A549 (cell line): Measurements from ENCODE around the gene PER1. TPM values are rescaled to one million over a fixed set of nuclear protein-coding genes. Genes with fewer than 3 reads are reported as not detected.

ENCODE experiments used
- ATAC-seq, 2 experiments: fragments of 200-7000 bp in 1 of 2; fragments of >200 bp in 1 of 2; cut with Nextera tagmentation in 1 of 2; cut with Tn5 transposase in 1 of 2; 3 replicates each; pipeline versions ENCODE4 v1.8.0 to v1.9.1; 2018 to 2020; ENCODE audit warnings: mild to moderate bottlenecking in 1 of 2, moderate library complexity in 1 of 2
- CTCF ChIA-PET: fragments of 300-600 bp; sonication (Branson Sonifier 250); formaldehyde crosslinking; extraction: SDS; loops from one replicate; lab custom pipeline; 2021; ENCODE audit warnings: antibody characterized with exemption, inconsistent platforms; lab: Yijun Ruan, JAX
- POLR2A ChIA-PET: fragments of 350-600 bp; formaldehyde crosslinking; extraction: SDS; loops from one replicate; lab custom pipeline; 2021; ENCODE audit warnings: antibody characterized with exemption, inconsistent platforms; lab: Yijun Ruan, JAX
- DNase-seq, 2 experiments: peaks; one replicate each; pipeline versions ENCODE4 v3.0.0 to v3.0.0-alpha.2; 2011 to 2016; ENCODE audit warnings: low read depth in 1 of 2, low spot score in 1 of 2
- FAIRE-seq: peaks from 2 replicates; lab custom pipeline; 2011; peaks lifted over from hg19 to GRCh38; lab: Jason Lieb, UNC
- H3K27ac ChIP-seq, 2 experiments: fragments of >200 bp; sonication (Bioruptor Twin); formaldehyde crosslinking; 3 replicates each; pipeline ENCODE4 v1.5.1; 2016 to 2017
- H3K4me1 ChIP-seq: fragments of >200 bp; sonication (Bioruptor Twin); formaldehyde crosslinking; 3 replicates; pipeline ENCODE4 v1.6.1; 2016
- H3K4me2 ChIP-seq: fragments of >200 bp; sonication (Bioruptor Twin); formaldehyde crosslinking; 3 replicates; pipeline ENCODE4 v1.6.1; 2016
- H3K4me3 ChIP-seq: fragments of >200 bp; sonication (Bioruptor Twin); formaldehyde crosslinking; 3 replicates; pipeline ENCODE4 v1.5.1; 2016
- H3K9me3 ChIP-seq: fragments of >200 bp; sonication (Bioruptor Twin); formaldehyde crosslinking; 3 replicates; pipeline ENCODE4 v1.6.1; 2016
- BCL3 ChIP-seq: fragments of >200 bp; sonication (Bioruptor Twin); formaldehyde crosslinking; IDR thresholded peaks from 3 replicates; pipeline ENCODE4 v1.6.1; 2016
- BHLHE40 ChIP-seq: IDR thresholded peaks from 2 replicates; pipeline ENCODE4 v1.6.1; 2012; ENCODE audit warnings: low read depth, low read length, inconsistent platforms
- CBX8 ChIP-seq: fragments of 200-600 bp; sonication (generic); IDR thresholded peaks from 2 replicates; pipeline ENCODE4 v1.6.1; 2016
- CEBPB ChIP-seq, 2 experiments: fragments of >200 bp in 1 of 2; sonication (Bioruptor Twin) in 1 of 2; formaldehyde crosslinking in 1 of 2; IDR thresholded peaks; 2 replicates each; pipeline ENCODE4 v1.6.1; 2012 to 2016
- EHF ChIP-seq: fragments of 250-450 bp; sonication (Bioruptor Pico); IDR thresholded peaks from 2 replicates; pipeline ENCODE4 v1.5.0; 2020; ENCODE audit warnings: mild to moderate bottlenecking
- EHMT2 ChIP-seq: fragments of 200-600 bp; sonication (generic); IDR thresholded peaks from 2 replicates; pipeline ENCODE4 v1.6.1; 2016; ENCODE audit warnings: antibody characterized with exemption, low read depth, mild to moderate bottlenecking, moderate library complexity
- EP300 ChIP-seq, 2 experiments: fragments of >200 bp; sonication (Bioruptor Twin); formaldehyde crosslinking; IDR thresholded peaks; 2 replicates in 1 of 2; 3 replicates in 1 of 2; pipeline ENCODE4 v1.6.1; 2016 to 2017
- ESRRA ChIP-seq: fragments of 150-350 bp; IDR thresholded peaks from 2 replicates; pipeline ENCODE4 v1.6.1; 2014; ENCODE audit warnings: mild to moderate bottlenecking, low read length, borderline replicate concordance
- FOSL2 ChIP-seq, 2 experiments: fragments of 450-650 bp in 1 of 2; fragments of >200 bp in 1 of 2; sonication (Bioruptor Twin) in 1 of 2; formaldehyde crosslinking; IDR thresholded peaks; 2 replicates each; pipeline versions ENCODE4 v1.5.0 to v1.6.1; 2016 to 2020; ENCODE audit warnings: mild to moderate bottlenecking in 1 of 2, moderate library complexity in 1 of 2
- GATA3 ChIP-seq: IDR thresholded peaks from 2 replicates; pipeline ENCODE4 v1.6.1; 2012; ENCODE audit warnings: borderline replicate concordance
- HEYL ChIP-seq: fragments of 250-450 bp; sonication (Bioruptor Pico); IDR thresholded peaks from 2 replicates; pipeline ENCODE4 v1.8.0; 2021; ENCODE audit warnings: mild to moderate bottlenecking, moderate library complexity
- HOXA7 ChIP-seq: fragments of 250-450 bp; sonication (Bioruptor Pico); IDR thresholded peaks from 2 replicates; pipeline ENCODE4 v1.5.0; 2020; ENCODE audit warnings: mild to moderate bottlenecking, moderate library complexity
- HOXB13 ChIP-seq: fragments of 250-450 bp; sonication (Bioruptor Pico); IDR thresholded peaks from 2 replicates; pipeline ENCODE4 v1.5.0; 2020; ENCODE audit warnings: low read depth, mild to moderate bottlenecking, moderate library complexity
- HOXB5 ChIP-seq: fragments of 250-450 bp; sonication (Bioruptor Pico); IDR thresholded peaks from 2 replicates; pipeline ENCODE4 v1.5.0; 2020; ENCODE audit warnings: mild to moderate bottlenecking, moderate library complexity
- JUN ChIP-seq, 2 experiments: fragments of >200 bp; sonication (Bioruptor Twin); formaldehyde crosslinking; IDR thresholded peaks; 2 replicates in 1 of 2; 3 replicates in 1 of 2; pipeline ENCODE4 v1.6.1; 2016 to 2017
- JUNB ChIP-seq: fragments of >200 bp; sonication (Bioruptor Twin); formaldehyde crosslinking; IDR thresholded peaks from 2 replicates; pipeline ENCODE4 v1.6.1; 2016
- KDM5A ChIP-seq: fragments of 200-600 bp; sonication (generic); IDR thresholded peaks from 2 replicates; pipeline ENCODE4 v1.6.1; 2016; ENCODE audit warnings: antibody characterized with exemption, mild to moderate bottlenecking
- MAFK ChIP-seq: fragments of 450-650 bp; IDR thresholded peaks from 2 replicates; pipeline ENCODE4 v1.6.1; 2014; ENCODE audit not compliant: partially characterized antibody
- MAZ ChIP-seq: fragments of 150-350 bp; IDR thresholded peaks from 2 replicates; pipeline ENCODE4 v1.6.1; 2014; ENCODE audit warnings: antibody characterized with exemption, low read depth, low read length, borderline replicate concordance
- MYC ChIP-seq: IDR thresholded peaks from 2 replicates; pipeline ENCODE4 v1.6.1; 2012; ENCODE audit warnings: mild to moderate bottlenecking, inconsistent platforms, low read length, improper control_type of control experiment, borderline replicate concordance
- NFE2L2 ChIP-seq: fragments of 150-350 bp; conservative IDR thresholded peaks from 2 replicates; pipeline ENCODE4 v1.6.1; 2014; ENCODE audit warnings: low read length
- NPAS2 ChIP-seq: fragments of 250-450 bp; sonication (Bioruptor Pico); IDR thresholded peaks from 2 replicates; pipeline ENCODE4 v1.8.0; 2022; ENCODE audit warnings: mild to moderate bottlenecking, moderate library complexity, borderline replicate concordance
- PHF8 ChIP-seq: fragments of 200-600 bp; sonication (generic); IDR thresholded peaks from 2 replicates; pipeline ENCODE4 v1.6.1; 2016; ENCODE audit warnings: low read depth, mild to moderate bottlenecking, antibody characterized with exemption, moderate library complexity, borderline replicate concordance
- POLR2AphosphoS2 ChIP-seq: conservative IDR thresholded peaks from 2 replicates; pipeline ENCODE4 v1.6.1; 2012; ENCODE audit warnings: low read length, improper control_type of control experiment, inconsistent platforms
- REST ChIP-seq: fragments of 200-600 bp; sonication (generic); IDR thresholded peaks from 2 replicates; pipeline ENCODE4 v1.6.1; 2016; ENCODE audit warnings: antibody characterized with exemption, mild to moderate bottlenecking, moderate library complexity
- RFX5 ChIP-seq: fragments of 450-650 bp; IDR thresholded peaks from 2 replicates; pipeline ENCODE4 v1.7.1; 2014; ENCODE audit warnings: antibody characterized with exemption, mild to moderate bottlenecking, moderate library complexity
- RNF2 ChIP-seq: fragments of 200-600 bp; sonication (generic); IDR thresholded peaks from 2 replicates; pipeline ENCODE4 v1.6.1; 2016; ENCODE audit warnings: low read depth, mild to moderate bottlenecking, antibody characterized with exemption, moderate library complexity, borderline replicate concordance
- SREBF2 ChIP-seq: fragments of 450-650 bp; IDR thresholded peaks from 2 replicates; pipeline ENCODE4 v1.6.1; 2014; ENCODE audit warnings: mild to moderate bottlenecking, moderate library complexity
- TFCP2L1 ChIP-seq: fragments of 250-450 bp; sonication (Bioruptor Pico); IDR thresholded peaks from 2 replicates; pipeline ENCODE4 v1.5.0; 2021; ENCODE audit warnings: mild to moderate bottlenecking
- TP53 ChIP-seq: fragments of 250-450 bp; sonication (Bioruptor Pico); IDR thresholded peaks from 2 replicates; pipeline ENCODE4 v1.5.0; 2021; ENCODE audit warnings: mild to moderate bottlenecking, moderate library complexity
- ZC3H11A ChIP-seq: fragments of 450-650 bp; IDR thresholded peaks from 2 replicates; pipeline ENCODE4 v1.6.1; 2014; ENCODE audit warnings: antibody characterized with exemption, mild to moderate bottlenecking
- ZFP36 ChIP-seq: fragments of 450-650 bp; IDR thresholded peaks from 2 replicates; pipeline ENCODE4 v1.6.1; 2014; ENCODE audit warnings: borderline replicate concordance; ENCODE audit not compliant: partially characterized antibody
- WGBS: methylation state at CpG from one replicate; pipeline ENCODE4 v1.1.6; 2017; ENCODE audit errors: missing lambda C conversion rate; 5-methylcytosine and 5-hydroxymethylcytosine counted together
- polyA plus RNA-seq, 4 experiments: library from polyadenylated mRNA; depleted of rRNA in 3 of 4; stranded (reverse); fragments of >200 nt; fragmentation: RNase III in 1 of 4; extraction: RNeasy Plus Mini Kit Qiagen cat#74134 plus additional on column Dnase treatment in 1 of 4; gene quantifications; 2 replicates in 3 of 4; 3 replicates in 1 of 4; pipeline ENCODE4 v1.2.3, GENCODE V29; 2011 to 2017
- TF ChIP-seq, protein P1 (sequence below): IDR thresholded peaks from 2 replicates; pipeline ENCODE4 v1.6.1; 2012
- TF ChIP-seq, protein P2 (sequence below): fragments of 250-450 bp; sonication (Bioruptor Pico); IDR thresholded peaks from 2 replicates; pipeline ENCODE4 v1.5.0; 2021; ENCODE audit warnings: mild to moderate bottlenecking, moderate library complexity, borderline replicate concordance

Gene PER1
- polyA plus RNA-seq, 2 of the 4 experiments (the other 2 are of a cell fraction), result 5.5 to 8.7 TPM

DNA sequence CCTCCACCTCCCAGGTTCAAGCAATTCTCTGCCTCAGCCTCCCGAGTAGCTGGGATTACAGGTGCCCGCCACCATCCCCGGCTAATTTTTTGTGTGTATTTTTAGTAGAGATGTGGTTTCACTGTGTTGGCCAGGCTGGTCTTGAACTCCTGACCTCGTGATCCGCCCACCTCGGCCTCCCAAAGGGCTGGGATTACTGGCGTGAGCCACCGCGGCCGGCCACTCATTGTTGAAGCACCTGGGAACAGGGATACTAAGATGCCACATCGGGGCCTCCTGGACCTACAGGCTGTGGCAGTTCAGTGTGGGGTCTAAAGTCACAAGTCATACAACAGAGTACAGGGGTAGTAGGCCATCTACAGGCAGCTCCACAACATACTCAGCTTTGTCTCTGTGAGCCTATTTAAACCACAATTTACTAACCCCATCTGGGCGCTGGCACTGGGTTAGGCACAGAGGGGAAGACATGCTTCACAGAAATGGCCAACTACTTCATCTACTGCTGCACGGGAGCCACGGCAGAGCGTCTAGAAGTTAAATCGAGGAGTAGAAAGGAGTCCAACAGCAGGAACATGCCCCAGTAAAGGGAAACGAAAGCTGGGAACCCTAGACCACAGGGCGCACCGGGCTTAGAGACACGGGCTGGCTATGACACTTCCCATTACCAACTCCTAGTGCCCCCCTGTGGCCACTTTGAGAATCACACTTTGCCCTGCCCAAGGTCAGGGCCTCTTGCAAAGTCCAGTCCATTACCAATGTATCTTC is 6.2 kb upstream of the PER1 start:
- FAIRE-seq (peak; percentile 88), ATAC-seq (peak; percentile 7 to 46; a peak in 3 of 6 replicates), DNase-seq (peak; percentile 94 to 95)
- no peak overlapping the region for H3K4me3 ChIP-seq
- H3K4me1 ChIP-seq, result peaks cover 49% of the 10 kb centered on the region
- ChIA-PET CTCF (interaction anchor here (0.6 to 19.5 kb wide), 24 partner anchors 9 to 500 kb away, joined by 3 to 601 read pairs (median 4); partner anchors contain the start of genes ALOXE3, BORCS6 and HES7), POLR2A (interaction anchor here (0.6 to 1.7 kb wide), 8 partner anchors 15 to 39 kb away, joined by 3 to 14 read pairs (median 4); partner anchors contain the start of genes BORCS6 and HES7)
- peak overlapping the region; percentile 29; the same call in 1 of the 3 replicates for H3K4me2 ChIP-seq
- no peaks in the 10 kb centered on the region for H3K9me3 ChIP-seq
- peak overlapping the region in 1 of 2 experiments; percentile 47; a peak in 2 of 6 replicates for H3K27ac ChIP-seq
- 43% methylated on average over 20 of the region's 20 CpGs for WGBS
- TF ChIP-seq JUN (IDR thresholded peaks at IDR 0.05) (no peak), KDM5A (no peak), REST (no peak), TFCP2L1 (no peak), JUNB (no peak), BHLHE40 (no peak), EP300 (IDR thresholded peaks at IDR 0.05) (no peak), RNF2 (no peak), ZFP36 (no peak), RFX5 (no peak), ZC3H11A (no peak), MAFK (no peak), EHF (no peak), HOXA7 (CRISPR knock-in tag) (0 out of 2 replicates have a peak, but pooled peaks have one; percentile 7), MAZ (no peak), BCL3 (no peak), HOXB13 (CRISPR knock-in tag) (no peak), NPAS2 (no peak), POLR2AphosphoS2 (0 out of 2 replicates have a peak, but pooled peaks have one; percentile 30), GATA3 (no peak), CBX8 (no peak), PHF8 (no peak), HOXB5 (0 out of 2 replicates have a peak, but pooled peaks have one; percentile 48), CEBPB (IDR thresholded peaks at IDR 0.05) (no peak), FOSL2 (IDR thresholded peaks at IDR 0.05) (no peak), FOSL2 (CRISPR knock-in tag; IDR thresholded peaks at IDR 0.05) (no peak), MYC (no peak), TP53 (CRISPR knock-in tag) (no peak; the same call in 1 of the 2 replicates), HEYL (CRISPR knock-in tag) (no peak), EHMT2 (no peak), ESRRA (peak; percentile 98), SREBF2 (no peak), NFE2L2 (no peak)
- TF ChIP-seq, protein P1, sequence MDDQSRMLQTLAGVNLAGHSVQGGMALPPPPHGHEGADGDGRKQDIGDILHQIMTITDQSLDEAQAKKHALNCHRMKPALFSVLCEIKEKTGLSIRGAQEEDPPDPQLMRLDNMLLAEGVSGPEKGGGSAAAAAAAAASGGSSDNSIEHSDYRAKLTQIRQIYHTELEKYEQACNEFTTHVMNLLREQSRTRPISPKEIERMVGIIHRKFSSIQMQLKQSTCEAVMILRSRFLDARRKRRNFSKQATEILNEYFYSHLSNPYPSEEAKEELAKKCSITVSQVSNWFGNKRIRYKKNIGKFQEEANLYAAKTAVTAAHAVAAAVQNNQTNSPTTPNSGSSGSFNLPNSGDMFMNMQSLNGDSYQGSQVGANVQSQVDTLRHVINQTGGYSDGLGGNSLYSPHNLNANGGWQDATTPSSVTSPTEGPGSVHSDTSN, result no peak
- TF ChIP-seq, protein P2, sequence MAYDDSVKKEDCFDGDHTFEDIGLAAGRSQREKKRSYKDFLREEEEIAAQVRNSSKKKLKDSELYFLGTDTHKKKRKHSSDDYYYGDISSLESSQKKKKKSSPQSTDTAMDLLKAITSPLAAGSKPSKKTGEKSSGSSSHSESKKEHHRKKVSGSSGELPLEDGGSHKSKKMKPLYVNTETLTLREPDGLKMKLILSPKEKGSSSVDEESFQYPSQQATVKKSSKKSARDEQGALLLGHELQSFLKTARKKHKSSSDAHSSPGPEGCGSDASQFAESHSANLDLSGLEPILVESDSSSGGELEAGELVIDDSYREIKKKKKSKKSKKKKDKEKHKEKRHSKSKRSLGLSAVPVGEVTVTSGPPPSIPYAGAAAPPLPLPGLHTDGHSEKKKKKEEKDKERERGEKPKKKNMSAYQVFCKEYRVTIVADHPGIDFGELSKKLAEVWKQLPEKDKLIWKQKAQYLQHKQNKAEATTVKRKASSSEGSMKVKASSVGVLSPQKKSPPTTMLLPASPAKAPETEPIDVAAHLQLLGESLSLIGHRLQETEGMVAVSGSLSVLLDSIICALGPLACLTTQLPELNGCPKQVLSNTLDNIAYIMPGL (CRISPR knock-in tag), result no peak
